GM23338 (cell line): ENCODE measurements around the gene KAZN. TPM values are rescaled to one million over a fixed set of nuclear protein-coding genes. Genes with fewer than 3 reads are reported as not detected.

Source experiments
- ATAC-seq: fragments of 200-7000 bp; cut with Tn5 transposase; 3 replicates; pipeline ENCODE4 v1.9.1; 2020
- DNase-seq: peaks from one replicate; pipeline ENCODE4 v3.0.0-alpha.2; 2015; ENCODE audit warnings: low spot score
- H2AFZ ChIP-seq: fragments of 200-600 bp; sonication (generic); 2 replicates; pipeline ENCODE4 v1.8.0; 2016; ENCODE audit warnings: antibody characterized with exemption, mild to moderate bottlenecking, moderate library complexity
- H3F3A ChIP-seq: fragments of 200-600 bp; sonication (generic); replicated peaks from 2 replicates; pipeline ENCODE4 v1.8.0; 2017; ENCODE audit warnings: antibody characterized with exemption, mixed run types, low read depth
- H3K27ac ChIP-seq: fragments of 200-600 bp; sonication (generic); 2 replicates; pipeline ENCODE4 v1.6.1; 2016; ENCODE audit warnings: low read depth
- H3K27me3 ChIP-seq: fragments of 200-600 bp; sonication (generic); 2 replicates; pipeline ENCODE4 v1.8.0; 2016; ENCODE audit warnings: mild to moderate bottlenecking, mixed run types, moderate library complexity; ENCODE audit not compliant: insufficient read depth
- H3K36me3 ChIP-seq: fragments of 200-600 bp; sonication (generic); 2 replicates; pipeline ENCODE4 v1.8.0; 2016; ENCODE audit warnings: mild to moderate bottlenecking; ENCODE audit not compliant: insufficient read depth
- H3K4me1 ChIP-seq: fragments of 200-600 bp; sonication (generic); 2 replicates; pipeline ENCODE4 v1.8.0; 2016; ENCODE audit warnings: mild to moderate bottlenecking, moderate library complexity; ENCODE audit not compliant: insufficient read depth
- H3K4me2 ChIP-seq: fragments of 200-600 bp; sonication (generic); 2 replicates; pipeline ENCODE4 v1.7.1; 2017; ENCODE audit warnings: mixed run types
- H3K4me3 ChIP-seq: fragments of 200-600 bp; sonication (generic); 2 replicates; pipeline ENCODE4 v1.6.1; 2016; ENCODE audit warnings: mixed run types
- H3K79me2 ChIP-seq: fragments of 200-600 bp; sonication (generic); replicated peaks from 2 replicates; pipeline ENCODE4 v1.8.0; 2017; ENCODE audit warnings: mild to moderate bottlenecking; ENCODE audit not compliant: insufficient read depth
- H3K9me2 ChIP-seq: fragments of 200-600 bp; sonication (generic); 2 replicates; pipeline ENCODE4 v1.8.0; 2017; ENCODE audit not compliant: insufficient read depth
- H4K20me1 ChIP-seq: fragments of 200-600 bp; sonication (generic); replicated peaks from 2 replicates; pipeline ENCODE4 v1.8.0; 2017; ENCODE audit warnings: mild to moderate bottlenecking; ENCODE audit not compliant: insufficient read depth
- H3K27ac Mint-ChIP-seq: 2 replicates; pipeline ENCODE4 v1.8.0; 2020; ENCODE audit warnings: inconsistent platforms, mild to moderate bottlenecking, moderate library complexity, mixed read lengths
- H3K27me3 Mint-ChIP-seq: 3 replicates; pipeline ENCODE4 v1.8.0; 2022; ENCODE audit warnings: low read depth, mild to moderate bottlenecking, moderate library complexity, mixed read lengths, inconsistent platforms; ENCODE audit not compliant: insufficient read depth, poor library complexity
- H3K36me3 Mint-ChIP-seq: 3 replicates; pipeline ENCODE4 v1.8.0; 2021; ENCODE audit warnings: low read depth, mild to moderate bottlenecking, inconsistent platforms, moderate library complexity, mixed read lengths
- H3K4me1 Mint-ChIP-seq: 3 replicates; pipeline ENCODE4 v1.8.0; 2020; ENCODE audit warnings: mild to moderate bottlenecking, inconsistent platforms, mixed read lengths
- H3K4me3 Mint-ChIP-seq: 3 replicates; pipeline ENCODE4 v1.8.0; 2021; ENCODE audit warnings: moderate library complexity, mild to moderate bottlenecking, inconsistent platforms, mixed read lengths
- H3K9me3 Mint-ChIP-seq: 3 replicates; pipeline ENCODE4 v1.8.0; 2020; ENCODE audit warnings: moderate library complexity, mild to moderate bottlenecking, inconsistent platforms, mixed read lengths
- CREB1 ChIP-seq: fragments of 250-450 bp; sonication (Bioruptor Pico); IDR thresholded peaks from 2 replicates; pipeline ENCODE4 v1.5.0; 2020; ENCODE audit warnings: low read depth, mild to moderate bottlenecking, moderate library complexity
- ETS1 ChIP-seq: IDR thresholded peaks from 2 replicates; pipeline ENCODE4 v1.6.1; 2016; ENCODE audit warnings: antibody characterized with exemption
- EZH2 ChIP-seq: fragments of 200-600 bp; sonication (generic); IDR thresholded peaks from one replicate; pipeline ENCODE4 v1.8.0; 2017; ENCODE audit warnings: antibody characterized with exemption, mild to moderate bottlenecking, low read depth; ENCODE audit not compliant: unreplicated experiment
- EZH2phosphoT487 ChIP-seq: fragments of 200-600 bp; sonication (generic); IDR thresholded peaks from one replicate; pipeline ENCODE4 v1.8.1; 2018; ENCODE audit warnings: antibody characterized with exemption; ENCODE audit not compliant: unreplicated experiment
- JUNB ChIP-seq: IDR thresholded peaks from one replicate; pipeline ENCODE4 v1.6.1; 2016; ENCODE audit warnings: antibody characterized with exemption; ENCODE audit not compliant: unreplicated experiment
- NANOG ChIP-seq: IDR thresholded peaks from 2 replicates; pipeline ENCODE4 v1.6.1; 2016; ENCODE audit warnings: antibody characterized with exemption, borderline replicate concordance
- REST ChIP-seq: IDR thresholded peaks from one replicate; pipeline ENCODE4 v1.6.1; 2018; ENCODE audit warnings: antibody characterized with exemption; ENCODE audit not compliant: unreplicated experiment
- STAT1 ChIP-seq: IDR thresholded peaks from one replicate; pipeline ENCODE4 v1.6.1; 2016; ENCODE audit warnings: antibody characterized with exemption; ENCODE audit not compliant: unreplicated experiment
- ZNF331 ChIP-seq: fragments of 250-450 bp; sonication (Bioruptor Pico); IDR thresholded peaks from 2 replicates; pipeline ENCODE4 v1.5.0; 2020; ENCODE audit warnings: low read depth, mild to moderate bottlenecking, moderate library complexity
- ZNF462 ChIP-seq: fragments of 250-450 bp; sonication (Bioruptor Pico); IDR thresholded peaks from 2 replicates; pipeline ENCODE4 v1.5.0; 2020; ENCODE audit warnings: mild to moderate bottlenecking, moderate library complexity
- polyA plus RNA-seq: library from polyadenylated mRNA; unstranded; fragments of >200 nt; fragmentation: Nextera tagmentation; extraction: Ambion mirVana; gene quantifications from 2 replicates; pipeline ENCODE4 v1.2.1, GENCODE V29; 2016
- total RNA-seq: library from RNA; depleted of rRNA; stranded (reverse); fragments of >200 nt; shearing (Covaris generic); gene quantifications from 2 replicates; pipeline ENCODE4 v1.2.3, GENCODE V29; 2014

KAZN gene
- total and polyA plus RNA-seq, 2 experiments from 2014 or later = 9.9 to 15.0 TPM

GRCh38 chr1:14668538-14668937 is 70.1 kb downstream of the KAZN start:
- H3K27me3 Mint-ChIP-seq = peaks cover 6% of the 10 kb centered on the region
- Histone ChIP-seq H2AFZ (no peak overlapping the region), H3K4me3 (no peak overlapping the region), H3K9me2 (no peaks in the 10 kb centered on the region), H4K20me1 (no peaks in the 10 kb centered on the region), H3K27me3 (no peaks in the 10 kb centered on the region), H3K27ac (no peak overlapping the region), H3K4me1 (peaks cover 10% of the 10 kb centered on the region), H3K4me2 (no peak overlapping the region), H3K79me2 (no peaks in the 10 kb centered on the region; the same call in 1 of the 2 replicates), H3F3A (0 out of 2 replicates have a peak, but pooled peaks cover 2% of the 10 kb centered on the region), H3K36me3 (no peaks in the 10 kb centered on the region)
- DNase-seq (peak; percentile 27), ATAC-seq (no peak)
- no peak for TF ChIP-seq EZH2
- no peak for TF ChIP-seq NANOG
- TF ChIP-seq ZNF462 (CRISPR knock-in tag) = no peak
- no peak for TF ChIP-seq ZNF331
- TF ChIP-seq EZH2phosphoT487 = no peak
- TF ChIP-seq JUNB = no peak
- TF ChIP-seq STAT1 = no peak
- no peak for TF ChIP-seq CREB1
- no peak for TF ChIP-seq REST
- no peak for TF ChIP-seq ETS1
- peaks cover 19% of the 10 kb centered on the region for H3K4me1 Mint-ChIP-seq
- H3K4me3 Mint-ChIP-seq = no peak overlapping the region
- H3K36me3 Mint-ChIP-seq = 0 out of 3 replicates have a peak, but pooled peaks cover 4% of the 10 kb centered on the region
- H3K9me3 Mint-ChIP-seq = no peaks in the 10 kb centered on the region
- no peak overlapping the region for H3K27ac Mint-ChIP-seq
